GM19351 (cell line): Measurements from ENCODE around the gene SLC27A3.

ENCODE experiments used
- ATAC-seq: cut with Tn5 transposase; IDR thresholded peaks from one replicate; pipeline ENCODE4 v1.9.1; 2021; ENCODE audit warnings: mild to moderate bottlenecking, moderate library complexity; ENCODE audit not compliant: unreplicated experiment

Gene SLC27A3

GRCh38 chr1:153798468-153798780, 23.2 kb downstream of the SLC27A3 start:
- no peak for ATAC-seq

GRCh38 chr1:153799016-153799415, 23.8 kb downstream of the SLC27A3 start:
- ATAC-seq, result no peak

- no peak for ATAC-seq
These were observed 24.6 kb downstream of the SLC27A3 start for GRCh38 chr1:153799566-153800465.

GRCh38 chr1:153800516-153800915, 25.3 kb downstream of the SLC27A3 start:
- no peak for ATAC-seq

- ATAC-seq, result no peak
These were observed 25.9 kb downstream of the SLC27A3 start for GRCh38 chr1:153801028-153801625.

GRCh38 chr1:153801786-153802697, 26.8 kb downstream of the SLC27A3 start:
- ATAC-seq, result no peak

- no peak for ATAC-seq
These were observed 28.4 kb downstream of the SLC27A3 start for GRCh38 chr1:153803470-153804056.

GRCh38 chr1:153804112-153804511, 28.9 kb downstream of the SLC27A3 start:
- no peak for ATAC-seq

GRCh38 chr1:153805042-153805745, 30.0 kb downstream of the SLC27A3 start:
- peak; percentile 98 for ATAC-seq

GRCh38 chr1:153805886-153806719, 30.9 kb downstream of the SLC27A3 start:
- ATAC-seq, result no peak

GRCh38 chr1:153816283-153816889, 41.2 kb downstream of the SLC27A3 start:
- ATAC-seq, result no peak

GRCh38 chr1:153818876-153819275, 43.7 kb downstream of the SLC27A3 start:
- no peak for ATAC-seq

GRCh38 chr1:153827168-153827964, 52.2 kb downstream of the SLC27A3 start:
- ATAC-seq, result no peak
